Measurements from ENCODE around the gene SNRNP200.

The SNRNP200 gene

DNA sequence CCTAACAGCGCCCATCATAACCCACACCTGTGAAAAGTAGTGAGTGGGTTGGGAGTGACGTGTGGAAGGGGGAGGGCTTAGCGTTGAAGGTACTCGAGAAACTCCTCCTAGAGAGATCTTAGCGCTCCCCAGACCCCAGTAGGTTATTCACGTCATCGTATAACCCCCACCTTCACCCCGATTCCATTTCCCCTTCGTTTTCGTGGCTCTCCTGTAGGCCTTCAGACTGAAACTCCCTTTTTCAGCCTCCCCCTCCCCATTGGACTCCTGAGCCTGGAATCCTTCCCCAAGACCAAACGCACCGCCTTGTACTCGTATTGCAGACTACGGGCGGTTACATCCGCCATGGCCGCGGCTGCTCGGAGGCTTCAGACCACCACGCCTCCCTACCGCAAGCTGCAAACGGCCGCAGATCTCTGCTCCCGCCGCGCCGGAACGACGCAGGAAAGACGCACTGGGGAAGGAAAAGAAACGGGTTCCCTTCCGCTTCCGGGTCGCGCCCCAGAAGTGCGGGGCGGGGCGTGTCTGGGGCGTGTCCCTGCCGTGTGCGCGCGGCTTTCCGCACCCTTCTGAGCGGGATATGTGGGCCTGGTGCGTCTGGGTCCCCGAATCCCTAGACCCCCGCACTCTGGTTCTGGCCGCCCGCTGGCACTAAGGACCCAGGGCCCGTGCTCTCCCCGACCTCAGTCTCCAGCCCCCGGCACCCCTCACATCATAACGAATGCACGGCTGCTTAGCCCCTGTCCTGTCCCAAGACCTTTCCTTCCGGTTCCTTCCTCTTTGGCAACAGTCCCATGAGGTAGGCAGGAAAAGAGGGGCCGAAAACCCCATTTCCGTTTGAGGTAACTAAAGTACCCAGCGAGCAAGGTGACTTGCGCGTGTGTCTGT, at the start of gene SNRNP200:
Gene SNRNP200 (minus strand): TSS at position 456 of the 888 bp plus-strand sequence. CDS start 109 bp downstream, at position 347.
- peak within 1 kb of the TSS; percentile 100 for H3K4me3 ChIP-seq (ENCODE audit: control insufficient read depth, low read depth, low read length)
- peak; percentile 77 for DNase-seq (ENCODE audit: low read depth)
- TF ChIP-seq, protein P1, sequence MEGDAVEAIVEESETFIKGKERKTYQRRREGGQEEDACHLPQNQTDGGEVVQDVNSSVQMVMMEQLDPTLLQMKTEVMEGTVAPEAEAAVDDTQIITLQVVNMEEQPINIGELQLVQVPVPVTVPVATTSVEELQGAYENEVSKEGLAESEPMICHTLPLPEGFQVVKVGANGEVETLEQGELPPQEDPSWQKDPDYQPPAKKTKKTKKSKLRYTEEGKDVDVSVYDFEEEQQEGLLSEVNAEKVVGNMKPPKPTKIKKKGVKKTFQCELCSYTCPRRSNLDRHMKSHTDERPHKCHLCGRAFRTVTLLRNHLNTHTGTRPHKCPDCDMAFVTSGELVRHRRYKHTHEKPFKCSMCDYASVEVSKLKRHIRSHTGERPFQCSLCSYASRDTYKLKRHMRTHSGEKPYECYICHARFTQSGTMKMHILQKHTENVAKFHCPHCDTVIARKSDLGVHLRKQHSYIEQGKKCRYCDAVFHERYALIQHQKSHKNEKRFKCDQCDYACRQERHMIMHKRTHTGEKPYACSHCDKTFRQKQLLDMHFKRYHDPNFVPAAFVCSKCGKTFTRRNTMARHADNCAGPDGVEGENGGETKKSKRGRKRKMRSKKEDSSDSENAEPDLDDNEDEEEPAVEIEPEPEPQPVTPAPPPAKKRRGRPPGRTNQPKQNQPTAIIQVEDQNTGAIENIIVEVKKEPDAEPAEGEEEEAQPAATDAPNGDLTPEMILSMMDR (conservative IDR thresholded peaks at IDR 0.05; ENCODE audit: control insufficient read depth, insufficient read depth, low read depth, low read length), result no peak

DNA sequence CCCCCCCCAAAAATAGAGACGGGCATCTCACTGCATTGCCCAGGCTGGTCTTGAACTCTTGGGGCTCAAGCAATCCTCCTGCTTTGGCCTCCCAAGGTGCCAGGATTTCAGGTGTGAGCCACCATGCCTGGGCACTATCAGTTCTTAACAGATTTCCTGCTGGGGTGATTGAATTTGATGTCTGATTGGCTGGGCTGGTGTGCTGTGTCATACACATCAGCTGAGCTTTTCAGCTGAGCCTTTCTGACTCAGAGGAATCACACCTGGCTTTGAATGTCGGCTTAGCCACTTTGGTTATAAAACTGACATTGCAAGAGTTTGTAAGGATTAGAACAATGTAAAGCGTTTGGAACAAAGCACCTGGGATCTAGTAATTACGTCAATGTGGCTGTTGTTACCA, 49.1 kb upstream of the SNRNP200 start:
- TF ChIP-seq, protein P1 (conservative IDR thresholded peaks at IDR 0.05; ENCODE audit: control insufficient read depth, insufficient read depth, low read depth, low read length), result no peak
- H3K4me3 ChIP-seq (ENCODE audit: control insufficient read depth, low read depth, low read length), result no peak overlapping the region
- no peak for DNase-seq (ENCODE audit: low read depth)

DNA sequence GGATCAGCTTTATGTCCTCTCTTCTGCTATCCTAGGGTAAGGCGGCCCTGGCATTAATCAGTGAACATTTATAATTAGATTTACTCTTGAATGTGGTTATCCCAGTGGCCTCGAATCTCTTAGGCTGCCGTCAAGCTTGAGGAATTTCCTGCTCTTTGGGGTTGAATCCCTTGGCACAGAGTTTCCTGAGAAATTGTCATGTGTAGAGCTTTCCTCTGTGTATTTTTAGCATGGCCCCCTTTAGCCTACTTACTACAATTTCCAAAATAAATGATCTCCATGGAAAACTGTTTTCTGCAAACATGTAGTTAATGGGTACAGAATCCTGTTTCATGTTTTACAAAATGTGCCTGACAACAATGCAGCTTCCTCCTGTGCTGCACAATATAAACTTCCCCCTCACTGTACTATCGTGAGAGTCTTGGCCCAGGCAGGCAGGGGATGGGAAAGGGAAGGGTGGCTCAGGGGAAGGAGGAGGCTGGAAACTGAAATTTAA, 48.3 kb upstream of the SNRNP200 start:
- H3K4me3 ChIP-seq (ENCODE audit: control insufficient read depth, low read depth, low read length), result no peak overlapping the region
- TF ChIP-seq, protein P1 (conservative IDR thresholded peaks at IDR 0.05; ENCODE audit: control insufficient read depth, insufficient read depth, low read depth, low read length), result no peak
- peak; percentile 59 for DNase-seq (ENCODE audit: low read depth)

DNA sequence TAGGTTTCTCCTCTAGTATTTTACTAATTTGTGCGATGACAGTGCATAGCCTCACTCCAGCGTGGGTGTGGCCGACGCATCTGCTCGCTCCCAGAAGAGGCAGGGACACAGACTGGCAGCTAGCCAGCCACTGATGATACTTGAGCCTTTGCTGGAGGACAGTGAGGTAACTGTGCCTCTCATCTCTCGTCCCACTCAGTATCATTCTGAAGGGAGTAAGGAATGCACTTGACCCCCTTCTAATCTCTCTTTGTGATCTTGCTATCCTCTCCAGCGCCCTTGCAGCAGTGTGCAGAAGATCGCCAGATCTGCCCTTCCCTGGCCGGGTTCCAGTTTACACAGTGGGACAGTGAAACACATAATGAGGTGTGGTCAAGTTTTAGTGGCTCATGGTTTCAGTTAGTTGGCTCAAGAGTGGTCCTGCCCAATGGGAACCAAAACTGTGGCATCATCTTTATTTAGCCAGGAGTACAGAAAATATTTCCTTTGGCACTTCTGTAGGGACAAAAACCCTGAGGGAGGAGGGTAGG, 47.8 kb upstream of the SNRNP200 start:
- peak; percentile 73 for DNase-seq (ENCODE audit: low read depth)
- TF ChIP-seq, protein P1 (conservative IDR thresholded peaks at IDR 0.05; ENCODE audit: control insufficient read depth, insufficient read depth, low read depth, low read length), result no peak
- H3K4me3 ChIP-seq (ENCODE audit: control insufficient read depth, low read depth, low read length), result no peak overlapping the region

DNA sequence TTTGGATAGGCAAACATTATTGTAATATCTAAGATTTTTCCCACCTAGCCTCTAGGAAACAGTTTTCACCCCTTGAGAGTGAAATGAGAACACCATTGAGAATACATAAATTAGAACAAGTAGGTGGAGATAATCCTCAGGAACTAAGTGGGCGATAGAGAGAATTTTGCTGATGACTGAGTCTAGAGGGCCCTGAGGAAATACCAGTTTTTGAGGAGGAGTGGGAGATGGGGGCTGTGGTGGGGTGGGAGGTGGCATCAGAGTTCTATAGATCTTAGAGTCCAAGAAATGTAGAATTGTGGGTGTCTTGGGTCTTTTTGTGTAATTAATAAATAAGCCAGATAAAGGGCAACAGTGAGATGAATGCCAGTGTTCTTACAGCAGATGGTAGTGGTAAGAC, 42.0 kb upstream of the SNRNP200 start:
- TF ChIP-seq, protein P1 (conservative IDR thresholded peaks at IDR 0.05; ENCODE audit: control insufficient read depth, insufficient read depth, low read depth, low read length), result no peak
- DNase-seq (ENCODE audit: low read depth), result no peak
- no peak overlapping the region for H3K4me3 ChIP-seq (ENCODE audit: control insufficient read depth, low read depth, low read length)

DNA sequence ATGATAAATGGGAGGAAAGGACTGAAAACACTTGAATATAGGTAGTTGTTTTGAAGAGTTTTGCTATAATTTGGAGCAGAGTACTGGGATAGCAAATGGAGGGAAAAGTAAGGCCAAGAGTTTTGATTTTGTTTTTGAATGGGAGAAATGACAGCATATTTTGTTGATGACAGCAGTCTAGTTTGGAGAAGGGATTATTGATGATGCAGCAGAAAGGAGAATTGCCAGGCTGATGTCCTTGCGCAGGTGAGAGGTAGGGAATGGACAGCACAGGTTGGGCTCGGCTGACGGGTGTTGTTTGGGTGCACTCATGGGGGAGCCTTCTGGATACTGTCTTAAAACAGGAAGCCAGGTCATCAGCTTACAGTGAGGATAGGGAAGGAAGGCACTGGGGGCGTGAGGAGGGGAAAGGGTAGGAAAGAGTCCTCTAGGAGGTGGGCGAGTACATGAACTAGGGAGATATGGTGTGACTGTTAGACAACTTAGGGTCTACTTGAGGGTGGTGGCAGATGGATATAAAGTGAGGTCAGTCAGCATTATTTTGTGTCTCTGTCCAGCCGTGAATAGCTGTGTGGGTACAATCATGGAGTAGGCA, 40.6 kb upstream of the SNRNP200 start:
- TF ChIP-seq, protein P1 (conservative IDR thresholded peaks at IDR 0.05; ENCODE audit: control insufficient read depth, insufficient read depth, low read depth, low read length), result no peak
- no peak overlapping the region for H3K4me3 ChIP-seq (ENCODE audit: control insufficient read depth, low read depth, low read length)
- no peak for DNase-seq (ENCODE audit: low read depth)
